Measurements from ENCODE around the gene THBS2. TPM values are rescaled to one million over a fixed set of nuclear protein-coding genes. Genes with fewer than 3 reads are reported as not detected.
"Not testable (repeated sequence)": the region's sequence is repeated elsewhere in the genome, so short reads cannot be mapped to it uniquely, and the experiment has no call there.

THBS2 gene
- total RNA-seq, 1 donor from 2014 or later = 135 TPM

GRCh38 chr6:169200893-169201514, 52.6 kb downstream of the THBS2 start:
- DNase-seq (ENCODE audit: low read depth) (no peak), FAIRE-seq (no peak)
- Histone ChIP-seq H3K27me3 (ENCODE audit: insufficient read depth, low read length) (no peaks in the 10 kb centered on the region), H3K36me3 (ENCODE audit: insufficient read depth, low read length) (no peaks in the 10 kb centered on the region), H3K79me2 (ENCODE audit: insufficient read depth, low read length) (no peaks in the 10 kb centered on the region), H3K9ac (ENCODE audit: low read length) (no peak overlapping the region), H3K27ac (ENCODE audit: low read depth, low read length) (no peak overlapping the region), H3K4me3 (ENCODE audit: insufficient read depth, low read depth, low read length) (no peak overlapping the region), H3K4me2 (ENCODE audit: low read length) (no peak overlapping the region), H3K4me1 (ENCODE audit: insufficient read depth, low read length) (no peaks in the 10 kb centered on the region), H3K9me3 (ENCODE audit: insufficient read depth, low read depth, low read length) (no peaks in the 10 kb centered on the region), H4K20me1 (ENCODE audit: insufficient read depth, low read length) (no peaks in the 10 kb centered on the region), H2AFZ (ENCODE audit: low read depth, low read length) (no peak overlapping the region)
- H3K27ac Mint-ChIP-seq (ENCODE audit: unreplicated experiment) = no peak overlapping the region
- peaks cover 2% of the 10 kb centered on the region for H3K27me3 Mint-ChIP-seq (ENCODE audit: low read depth, unreplicated experiment)
- peaks cover 12% of the 10 kb centered on the region for H3K9me3 Mint-ChIP-seq (ENCODE audit: unreplicated experiment)
- no peak overlapping the region for H3K4me3 Mint-ChIP-seq (ENCODE audit: unreplicated experiment)
- H3K4me1 Mint-ChIP-seq (ENCODE audit: low read depth, unreplicated experiment) = no peaks in the 10 kb centered on the region
- TF ChIP-seq EZH2 (IDR thresholded peaks at IDR 0.05; ENCODE audit: insufficient read depth, low read length) (no peak), CTCF (IDR thresholded peaks at IDR 0.05; ENCODE audit: insufficient read depth, low read depth, low read length) (no peak)
- peaks cover 2% of the 10 kb centered on the region for H3K36me3 Mint-ChIP-seq (ENCODE audit: low read depth, unreplicated experiment)

GRCh38 chr6:169199625-169200335, 53.9 kb downstream of the THBS2 start:
- no peaks in the 10 kb centered on the region for H3K36me3 ChIP-seq (ENCODE audit: insufficient read depth, low read length)
- H3K9me3 ChIP-seq (ENCODE audit: insufficient read depth, low read depth, low read length) = no peaks in the 10 kb centered on the region
- peaks cover 2% of the 10 kb centered on the region for H3K36me3 Mint-ChIP-seq (ENCODE audit: low read depth, unreplicated experiment)
- H3K4me3 ChIP-seq (ENCODE audit: insufficient read depth, low read depth, low read length) = no peak overlapping the region
- no peaks in the 10 kb centered on the region for H4K20me1 ChIP-seq (ENCODE audit: insufficient read depth, low read length)
- no peaks in the 10 kb centered on the region for H3K27me3 ChIP-seq (ENCODE audit: insufficient read depth, low read length)
- no peak overlapping the region for H3K27ac Mint-ChIP-seq (ENCODE audit: unreplicated experiment)
- H3K4me1 Mint-ChIP-seq (ENCODE audit: low read depth, unreplicated experiment) = no peaks in the 10 kb centered on the region
- no peak overlapping the region for H2AFZ ChIP-seq (ENCODE audit: low read depth, low read length)
- no peaks in the 10 kb centered on the region for H3K4me1 ChIP-seq (ENCODE audit: insufficient read depth, low read length)
- H3K27me3 Mint-ChIP-seq (ENCODE audit: low read depth, unreplicated experiment) = peaks cover 2% of the 10 kb centered on the region
- H3K4me3 Mint-ChIP-seq (ENCODE audit: unreplicated experiment) = no peak overlapping the region
- no peak for FAIRE-seq
- no peaks in the 10 kb centered on the region for H3K79me2 ChIP-seq (ENCODE audit: insufficient read depth, low read length)
- peaks cover 11% of the 10 kb centered on the region for H3K9me3 Mint-ChIP-seq (ENCODE audit: unreplicated experiment)
- no peak for TF ChIP-seq EZH2 (IDR thresholded peaks at IDR 0.05; ENCODE audit: insufficient read depth, low read length)
- H3K27ac ChIP-seq (ENCODE audit: low read depth, low read length) = no peak overlapping the region
- H3K9ac ChIP-seq (ENCODE audit: low read length) = no peak overlapping the region
- DNase-seq (ENCODE audit: low read depth) = no peak
- H3K4me2 ChIP-seq (ENCODE audit: low read length) = no peak overlapping the region

- H4K20me1 ChIP-seq (ENCODE audit: insufficient read depth, low read length) = no peaks in the 10 kb centered on the region
- H3K27ac Mint-ChIP-seq (ENCODE audit: unreplicated experiment) = no peak overlapping the region
- peaks cover 10% of the 10 kb centered on the region for H3K9me3 Mint-ChIP-seq (ENCODE audit: unreplicated experiment)
- H3K9ac ChIP-seq (ENCODE audit: low read length) = no peak overlapping the region
- peaks cover 2% of the 10 kb centered on the region for H3K27me3 Mint-ChIP-seq (ENCODE audit: low read depth, unreplicated experiment)
- DNase-seq (ENCODE audit: low read depth) = no peak
- no peak overlapping the region for H3K4me2 ChIP-seq (ENCODE audit: low read length)
- H3K4me3 Mint-ChIP-seq (ENCODE audit: unreplicated experiment) = no peak overlapping the region
- no peak for FAIRE-seq
- H3K4me3 ChIP-seq (ENCODE audit: insufficient read depth, low read depth, low read length) = no peak overlapping the region
- H3K36me3 ChIP-seq (ENCODE audit: insufficient read depth, low read length) = no peaks in the 10 kb centered on the region
- peaks cover 2% of the 10 kb centered on the region for H3K36me3 Mint-ChIP-seq (ENCODE audit: low read depth, unreplicated experiment)
- no peaks in the 10 kb centered on the region for H3K79me2 ChIP-seq (ENCODE audit: insufficient read depth, low read length)
- no peak overlapping the region for H2AFZ ChIP-seq (ENCODE audit: low read depth, low read length)
- H3K9me3 ChIP-seq (ENCODE audit: insufficient read depth, low read depth, low read length) = no peaks in the 10 kb centered on the region
- H3K27ac ChIP-seq (ENCODE audit: low read depth, low read length) = no peak overlapping the region
- peaks cover 2% of the 10 kb centered on the region for H3K4me1 Mint-ChIP-seq (ENCODE audit: low read depth, unreplicated experiment)
- H3K4me1 ChIP-seq (ENCODE audit: insufficient read depth, low read length) = no peaks in the 10 kb centered on the region
- no peaks in the 10 kb centered on the region for H3K27me3 ChIP-seq (ENCODE audit: insufficient read depth, low read length)
- TF ChIP-seq CTCF (IDR thresholded peaks at IDR 0.05; ENCODE audit: insufficient read depth, low read depth, low read length) (no peak), EZH2 (IDR thresholded peaks at IDR 0.05; ENCODE audit: insufficient read depth, low read length) (no peak)
These were observed 54.8 kb downstream of the THBS2 start for GRCh38 chr6:169198885-169199284.

- not testable (repeated sequence) for H3K27me3 ChIP-seq (ENCODE audit: insufficient read depth, low read length); DNase-seq (ENCODE audit: low read depth); H3K79me2 ChIP-seq (ENCODE audit: insufficient read depth, low read length); H3K4me2 ChIP-seq (ENCODE audit: low read length); H3K27ac Mint-ChIP-seq (ENCODE audit: unreplicated experiment); H3K9ac ChIP-seq (ENCODE audit: low read length); H3K36me3 Mint-ChIP-seq (ENCODE audit: low read depth, unreplicated experiment); FAIRE-seq; H3K9me3 ChIP-seq (ENCODE audit: insufficient read depth, low read depth, low read length); H3K4me1 Mint-ChIP-seq (ENCODE audit: low read depth, unreplicated experiment); H3K4me3 ChIP-seq (ENCODE audit: insufficient read depth, low read depth, low read length); H3K4me1 ChIP-seq (ENCODE audit: insufficient read depth, low read length); H2AFZ ChIP-seq (ENCODE audit: low read depth, low read length); H3K27ac ChIP-seq (ENCODE audit: low read depth, low read length); H4K20me1 ChIP-seq (ENCODE audit: insufficient read depth, low read length); H3K27me3 Mint-ChIP-seq (ENCODE audit: low read depth, unreplicated experiment); H3K4me3 Mint-ChIP-seq (ENCODE audit: unreplicated experiment); H3K36me3 ChIP-seq (ENCODE audit: insufficient read depth, low read length)
- H3K9me3 Mint-ChIP-seq (ENCODE audit: unreplicated experiment) = peaks cover 11% of the 10 kb centered on the region
These were observed 55.7 kb downstream of the THBS2 start for GRCh38 chr6:169197929-169198328.
